Subcutaneous preadipocyte (primary cell): ENCODE measurements around the gene PAPOLA. TPM values are rescaled to one million over a fixed set of nuclear protein-coding genes. Genes with fewer than 3 reads are reported as not detected.

Experiments used
- total RNA-seq: library from RNA; depleted of rRNA; stranded (reverse); fragments of >200 nt; gene quantifications from 2 replicates; pipeline ENCODE4 v1.2.3, GENCODE V29; 2012

PAPOLA gene
- total RNA-seq = 80.5 and 106 TPM in 2 replicates

DNA sequence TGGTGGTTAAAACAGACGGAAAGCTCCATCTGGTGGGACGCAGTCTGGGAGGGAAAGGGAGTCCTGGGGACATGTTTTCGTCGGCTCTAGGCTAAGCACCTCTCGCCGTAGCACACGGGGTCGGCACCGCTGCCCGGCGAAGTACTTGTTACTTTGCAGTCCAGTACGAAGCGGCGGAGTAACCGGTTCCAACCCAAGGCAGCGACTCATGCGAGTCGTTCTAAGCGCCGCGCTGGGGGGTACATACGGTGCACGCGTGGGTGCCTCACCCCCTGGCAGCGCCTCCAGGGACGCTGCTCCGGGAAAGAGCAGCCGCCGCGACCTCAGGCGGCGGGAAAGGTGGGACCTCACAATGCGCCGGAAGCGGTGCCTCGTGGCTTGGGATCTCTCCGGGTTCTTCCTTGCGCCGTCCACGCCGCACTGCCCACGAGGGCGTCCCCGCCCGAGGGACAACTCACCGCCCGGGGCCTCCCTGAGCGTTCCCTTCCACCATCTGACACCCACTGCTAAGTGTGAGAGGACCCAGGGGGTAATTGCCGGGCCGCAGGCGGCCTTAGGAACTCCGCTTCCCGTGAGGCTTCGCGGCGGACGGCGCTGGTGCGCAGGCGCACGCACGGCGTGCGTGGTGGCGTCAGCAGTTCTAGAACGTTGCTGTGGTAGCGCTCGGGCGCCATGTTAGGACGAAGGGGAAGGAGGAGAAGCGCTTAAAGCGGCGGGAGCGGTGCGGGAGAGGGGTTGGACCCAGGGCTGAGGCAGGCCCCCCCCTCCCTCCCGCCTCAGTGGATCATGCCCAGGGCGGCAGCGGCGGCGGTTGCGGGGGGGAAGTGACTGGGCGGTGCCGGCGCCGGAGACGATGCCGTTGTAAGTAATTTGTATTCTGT is at the start of gene PAPOLA:
Gene PAPOLA (plus strand): TSS at position 643 of the 881 bp plus-strand sequence. CDS start 211 bp downstream, at position 854.

Other genes starting within 250 kb of the PAPOLA start
- gene BDKRB1, start 246.2 kb upstream of the PAPOLA start, total RNA-seq = 4.8 and 6.1 TPM in 2 replicates
- gene ATG2B, start 139.0 kb upstream of the PAPOLA start, total RNA-seq = 20.9 and 34.8 TPM in 2 replicates
- 21.3 and 24.6 TPM in 2 replicates for gene GSKIP, start 138.9 kb upstream of the PAPOLA start, total RNA-seq
- gene AK7, start 110.3 kb upstream of the PAPOLA start, total RNA-seq = 2.3 and 4.0 TPM in 2 replicates